HG03175 (cell line): ENCODE data around the gene ATP6V1C2.
"Not testable (repeated sequence)": the region's sequence is repeated elsewhere in the genome, so short reads cannot be mapped to it uniquely, and the experiment has no call there.

ENCODE experiments used
- ATAC-seq: cut with Tn5 transposase; IDR thresholded peaks from one replicate; pipeline ENCODE4 v1.9.1; 2021; ENCODE audit warnings: mild to moderate bottlenecking, moderate library complexity; ENCODE audit not compliant: unreplicated experiment

Gene ATP6V1C2

GRCh38 chr2:10811517-10811916 lies 90.1 kb downstream of the ATP6V1C2 start:
- ATAC-seq: no peak

GRCh38 chr2:10812362-10813162 lies 91.1 kb downstream of the ATP6V1C2 start, which contains the start of gene PDIA6:
TSS of gene PDIA6 (minus strand) at chr2:10812785. CDS start at chr2:10812696, 89 bp downstream.
- peak; percentile 90 for ATAC-seq

GRCh38 chr2:10813163-10814138 lies 92.0 kb downstream of the ATP6V1C2 start:
- not testable (repeated sequence) for ATAC-seq

- no peak for ATAC-seq
Observed at GRCh38 chr2:10814142-10814541, 92.7 kb downstream of the ATP6V1C2 start.

GRCh38 chr2:10814571-10815331 lies 93.3 kb downstream of the ATP6V1C2 start:
- ATAC-seq: no peak

- no peak for ATAC-seq
Observed at GRCh38 chr2:10817413-10817812, 96.0 kb downstream of the ATP6V1C2 start.

GRCh38 chr2:10818305-10818704 lies 96.9 kb downstream of the ATP6V1C2 start:
- not testable (repeated sequence) for ATAC-seq

GRCh38 chr2:10818984-10819383 lies 97.6 kb downstream of the ATP6V1C2 start:
- no peak for ATAC-seq

GRCh38 chr2:10819714-10820314 lies 98.4 kb downstream of the ATP6V1C2 start:
- no peak for ATAC-seq

GRCh38 chr2:10820562-10820961 lies 99.1 kb downstream of the ATP6V1C2 start:
- ATAC-seq: no peak

GRCh38 chr2:10820978-10821695 lies 99.7 kb downstream of the ATP6V1C2 start:
- ATAC-seq: no peak

GRCh38 chr2:10824191-10824590 lies 102.8 kb downstream of the ATP6V1C2 start:
- no peak for ATAC-seq

- no peak for ATAC-seq
Observed at GRCh38 chr2:10826026-10826425, 104.6 kb downstream of the ATP6V1C2 start.

GRCh38 chr2:10826625-10827024 lies 105.2 kb downstream of the ATP6V1C2 start:
- no peak for ATAC-seq

GRCh38 chr2:10828346-10828745 lies 106.9 kb downstream of the ATP6V1C2 start:
- no peak for ATAC-seq

GRCh38 chr2:10829299-10829698 lies 107.9 kb downstream of the ATP6V1C2 start:
- no peak for ATAC-seq

- ATAC-seq: no peak
Observed at GRCh38 chr2:10830203-10830602, 108.8 kb downstream of the ATP6V1C2 start.

GRCh38 chr2:10830641-10831399 lies 109.4 kb downstream of the ATP6V1C2 start:
- ATAC-seq: no peak

GRCh38 chr2:10831400-10831985 lies 110.1 kb downstream of the ATP6V1C2 start:
- ATAC-seq: no peak
